HEK293T (cell line): Measurements from ENCODE around the gene RCL1.
"Not testable (repeated sequence)": the region's sequence is repeated elsewhere in the genome, so short reads cannot be mapped to it uniquely, and the experiment has no call there.

Experiments
- CTCF ChIA-PET: fragments of 350-600 bp; formaldehyde crosslinking; extraction: SDS; loops from one replicate; lab custom pipeline; 2021; ENCODE audit warnings: antibody characterized with exemption, inconsistent platforms; lab: Yijun Ruan, JAX
- POLR2A ChIA-PET: fragments of 350-600 bp; formaldehyde crosslinking; extraction: SDS; loops from one replicate; lab custom pipeline; 2020; ENCODE audit warnings: antibody characterized with exemption, inconsistent platforms; lab: Yijun Ruan, JAX
- DNase-seq: peaks from one replicate; pipeline ENCODE4 v3.0.0; 2012; ENCODE audit warnings: mixed read lengths; ENCODE audit errors: extremely low spot score
- ARNT ChIP-seq: fragments of 450-650 bp; IDR thresholded peaks from 2 replicates; pipeline ENCODE4 v1.6.1; 2017; ENCODE audit warnings: mild to moderate bottlenecking
- BHLHE40 ChIP-seq: fragments of 450-650 bp; IDR thresholded peaks from 2 replicates; pipeline ENCODE4 v1.6.1; 2016; ENCODE audit warnings: mild to moderate bottlenecking, moderate library complexity, borderline replicate concordance
- CTBP1 ChIP-seq: fragments of 450-650 bp; IDR thresholded peaks from 2 replicates; pipeline ENCODE4 v1.6.1; 2016; ENCODE audit warnings: borderline replicate concordance
- ELF4 ChIP-seq: fragments of 450-650 bp; IDR thresholded peaks from 2 replicates; pipeline ENCODE4 v1.6.1; 2017; ENCODE audit warnings: antibody characterized with exemption
- FOXA1 ChIP-seq: fragments of 450-650 bp; IDR thresholded peaks from 2 replicates; pipeline ENCODE4 v1.6.1; 2016; ENCODE audit warnings: mild to moderate bottlenecking
- FOXK2 ChIP-seq: fragments of 450-650 bp; IDR thresholded peaks from 2 replicates; pipeline ENCODE4 v1.6.1; 2016; ENCODE audit warnings: mild to moderate bottlenecking
- FOXM1 ChIP-seq: fragments of 450-650 bp; IDR thresholded peaks from 2 replicates; pipeline ENCODE4 v1.6.1; 2017; ENCODE audit warnings: mild to moderate bottlenecking, borderline replicate concordance
- HDGF ChIP-seq: fragments of 450-650 bp; IDR thresholded peaks from 2 replicates; pipeline ENCODE4 v1.6.1; 2017; ENCODE audit warnings: antibody characterized with exemption, borderline replicate concordance
- L3MBTL2 ChIP-seq: fragments of 450-650 bp; conservative IDR thresholded peaks from 2 replicates; pipeline ENCODE4 v1.6.1; 2016; ENCODE audit warnings: mild to moderate bottlenecking
- LEF1 ChIP-seq: fragments of 450-650 bp; IDR thresholded peaks from 2 replicates; pipeline ENCODE4 v1.6.1; 2017; ENCODE audit warnings: mild to moderate bottlenecking, borderline replicate concordance
- NFRKB ChIP-seq: fragments of 450-650 bp; IDR thresholded peaks from 2 replicates; pipeline ENCODE4 v1.6.1; 2016; ENCODE audit warnings: mild to moderate bottlenecking, moderate library complexity
- PKNOX1 ChIP-seq: fragments of 450-650 bp; IDR thresholded peaks from 2 replicates; pipeline ENCODE4 v1.6.1; 2016
- SP1 ChIP-seq: fragments of 450-650 bp; IDR thresholded peaks from 2 replicates; pipeline ENCODE4 v1.6.1; 2017
- SUZ12 ChIP-seq: fragments of 450-650 bp; IDR thresholded peaks from 2 replicates; pipeline ENCODE4 v1.6.1; 2016; ENCODE audit warnings: mild to moderate bottlenecking
- TARDBP ChIP-seq: fragments of 450-650 bp; IDR thresholded peaks from 2 replicates; pipeline ENCODE4 v1.6.1; 2016
- ZNF384 ChIP-seq: fragments of 450-650 bp; IDR thresholded peaks from 2 replicates; pipeline ENCODE4 v1.6.1; 2016

Gene RCL1

DNA sequence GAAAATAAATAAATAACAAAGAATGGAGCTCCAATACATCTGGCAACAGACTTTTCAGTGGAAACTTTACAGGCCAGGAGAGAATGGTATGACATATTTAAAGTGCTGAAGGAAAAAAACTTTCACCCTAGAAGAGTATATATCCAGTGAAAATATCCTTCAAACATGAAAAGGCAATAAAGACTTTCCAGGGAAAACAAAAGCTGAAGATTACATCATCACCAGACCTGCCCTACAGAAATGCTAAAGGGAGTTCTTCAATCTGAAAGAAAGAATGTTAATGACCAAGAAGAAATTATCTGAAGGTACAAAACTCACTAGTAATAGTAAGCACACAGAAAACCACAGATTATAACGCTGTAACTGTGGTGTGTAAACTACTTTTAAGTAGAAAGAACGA, 8.3 kb upstream of the RCL1 start:
- ChIA-PET POLR2A (interaction anchor here (2.0 kb wide), 1 partner anchor 8 kb away, joined by 9 read pairs; the partner anchor contains the start of gene RCL1), CTCF (no interaction called here)
- DNase-seq: no peak
- TF ChIP-seq HDGF (no peak), SUZ12 (no peak), PKNOX1 (no peak), CTBP1 (no peak), FOXM1 (no peak), BHLHE40 (no peak), ELF4 (no peak), FOXK2 (no peak)

DNA sequence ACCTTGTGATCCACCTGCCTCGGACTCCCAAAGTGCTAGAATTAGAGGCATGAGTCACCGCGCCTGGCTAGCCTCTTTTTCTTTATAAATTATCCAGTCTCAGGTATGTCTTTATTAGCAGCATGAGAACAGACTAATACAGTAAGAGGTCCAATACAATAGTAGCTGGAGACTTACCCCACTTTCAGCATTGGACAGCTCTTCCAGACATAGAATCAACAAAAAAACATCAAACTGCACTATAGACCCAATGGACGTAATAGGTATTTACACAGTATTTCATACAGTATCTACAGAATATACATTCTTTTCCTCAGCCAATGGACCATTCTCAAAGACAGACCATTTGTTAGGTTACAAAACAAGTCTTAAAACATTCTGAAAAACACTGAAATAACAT, 6.1 kb upstream of the RCL1 start:
- POLR2A ChIA-PET: no interaction called here
- CTCF ChIA-PET: no interaction called here

GRCh38 chr9:4787876-4788275, 4.9 kb upstream of the RCL1 start:
- DNase-seq: no peak
- ChIA-PET CTCF (no interaction called here), POLR2A (no interaction called here)
- TF ChIP-seq PKNOX1 (no peak), BHLHE40 (no peak), LEF1 (no peak), FOXA1 (no peak), ARNT (no peak)

More for the DNA sequence above, 6.1 kb upstream of the RCL1 start:
- DNase-seq: no peak
- TF ChIP-seq HDGF (no peak), ZNF384 (no peak), L3MBTL2 (no peak), BHLHE40 (no peak)

DNA sequence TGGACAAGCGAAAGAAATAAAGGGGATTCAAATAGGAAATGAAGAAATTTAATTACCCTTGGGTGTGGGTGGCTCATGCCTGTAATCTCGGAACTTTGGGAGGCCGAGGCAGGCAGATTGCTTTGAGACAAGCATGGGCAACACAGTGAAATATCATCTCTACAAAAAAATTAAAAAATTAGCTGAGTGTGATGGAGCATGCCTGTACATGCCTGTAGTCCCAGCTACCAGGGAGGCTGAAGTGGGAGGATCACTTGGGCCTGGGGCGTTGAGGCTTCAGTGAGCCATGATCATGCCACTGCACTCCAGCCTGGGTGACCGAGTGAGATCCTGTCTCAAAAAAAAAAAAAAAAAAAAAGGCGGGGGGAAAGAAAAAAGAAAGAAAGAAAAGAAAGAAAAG, 4.0 kb upstream of the RCL1 start:
- CTCF ChIA-PET: no interaction called here
- DNase-seq: no peak
- TF ChIP-seq LEF1: no peak
- TF ChIP-seq FOXM1: no peak
- TF ChIP-seq CTBP1: no peak
- POLR2A ChIA-PET: no interaction called here

DNA sequence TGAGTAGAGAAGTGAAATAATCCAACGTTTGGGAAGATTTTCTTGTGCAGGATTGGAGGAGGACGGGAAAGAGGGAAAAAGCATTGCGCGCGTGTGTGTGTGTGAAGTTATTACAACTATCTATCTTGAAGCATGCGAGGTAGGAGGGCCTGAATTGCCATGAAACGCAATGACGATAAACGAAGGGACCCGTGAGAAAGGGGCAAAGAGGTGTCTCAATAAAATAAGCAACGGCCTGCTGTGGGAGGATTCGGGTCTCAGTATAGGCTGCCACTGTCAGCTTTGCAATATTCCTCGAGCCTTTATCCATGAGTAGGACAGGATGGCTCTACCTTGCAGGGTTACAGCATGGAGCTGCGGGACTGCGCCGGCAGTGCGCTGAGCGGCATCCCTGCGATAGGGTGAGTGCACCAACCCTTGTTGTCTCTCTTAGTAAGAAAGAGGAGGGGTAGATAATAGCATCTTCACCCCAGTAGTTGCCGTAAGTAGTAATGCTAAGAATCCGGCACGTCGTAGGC, 631 bp upstream of the RCL1 start:
- ChIA-PET CTCF (interaction anchor here (2.0 kb wide), 1 partner anchor 33 kb away, joined by 10 read pairs; no protein-coding TSS in a partner anchor), POLR2A (interaction anchor here (0.9 to 1.9 kb wide), 2 partner anchors 8 to 36 kb away, joined by 3 to 9 read pairs; no protein-coding TSS in a partner anchor)
- peak; percentile 67 for TF ChIP-seq L3MBTL2
- no peak for TF ChIP-seq LEF1
- TF ChIP-seq FOXM1: no peak
- no peak for TF ChIP-seq CTBP1
- TF ChIP-seq NFRKB: no peak
- no peak for TF ChIP-seq ELF4
- DNase-seq: peak; percentile 17

DNA sequence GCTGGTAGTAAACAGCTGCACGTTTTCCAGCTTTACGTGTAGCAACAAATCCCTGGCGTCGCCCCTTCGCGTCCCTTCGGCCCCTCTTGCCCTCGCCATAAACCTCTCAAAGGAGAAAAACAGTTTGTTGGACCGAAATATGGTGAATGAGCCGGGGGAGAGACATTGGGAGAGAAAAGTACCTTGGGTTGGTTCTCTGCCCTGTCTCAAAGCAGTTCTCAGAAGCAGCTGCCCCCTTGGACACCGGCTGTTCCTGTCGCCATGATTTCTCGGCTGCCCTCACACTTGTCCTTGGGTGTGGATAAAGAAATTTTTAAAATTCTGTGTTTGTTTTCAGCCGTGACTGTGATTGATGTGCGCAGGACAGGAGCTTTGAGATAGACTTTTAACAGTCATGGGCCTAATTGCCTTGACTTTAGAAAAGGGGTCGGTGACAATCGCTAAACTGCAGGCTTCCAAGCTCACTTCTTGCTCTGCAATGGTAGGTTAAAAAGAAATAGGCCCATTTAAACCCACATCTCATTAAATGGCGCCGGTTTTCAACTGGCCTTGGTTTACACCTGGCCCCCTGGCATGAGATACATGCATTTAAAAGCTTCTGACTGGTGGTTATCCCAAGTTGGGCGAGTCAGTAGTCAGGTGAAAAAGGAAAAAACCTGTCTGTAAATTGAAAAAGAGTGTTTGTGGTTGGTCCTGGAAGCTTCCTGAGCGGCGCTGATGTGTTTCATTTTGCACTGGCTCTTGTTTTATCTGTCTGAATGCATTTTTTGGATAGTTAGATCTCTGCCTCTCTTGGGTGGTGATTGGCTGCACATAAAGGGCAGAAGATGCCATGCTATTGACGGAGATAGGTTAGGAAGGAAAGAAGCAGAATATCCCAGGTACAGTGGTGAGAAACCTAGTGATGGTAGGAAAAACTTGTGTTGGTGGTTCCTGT, 983 bp downstream of the RCL1 start:
- DNase-seq: no peak
- no peak for TF ChIP-seq L3MBTL2
- peak; percentile 53 for TF ChIP-seq PKNOX1
- CTCF ChIA-PET: interaction anchor here (2.0 kb wide), 1 partner anchor 34 kb away, joined by 10 read pairs; no protein-coding TSS in a partner anchor
- POLR2A ChIA-PET: interaction anchor here (1.9 kb wide), 1 partner anchor 10 kb away, joined by 9 read pairs; no protein-coding TSS in a partner anchor

DNA sequence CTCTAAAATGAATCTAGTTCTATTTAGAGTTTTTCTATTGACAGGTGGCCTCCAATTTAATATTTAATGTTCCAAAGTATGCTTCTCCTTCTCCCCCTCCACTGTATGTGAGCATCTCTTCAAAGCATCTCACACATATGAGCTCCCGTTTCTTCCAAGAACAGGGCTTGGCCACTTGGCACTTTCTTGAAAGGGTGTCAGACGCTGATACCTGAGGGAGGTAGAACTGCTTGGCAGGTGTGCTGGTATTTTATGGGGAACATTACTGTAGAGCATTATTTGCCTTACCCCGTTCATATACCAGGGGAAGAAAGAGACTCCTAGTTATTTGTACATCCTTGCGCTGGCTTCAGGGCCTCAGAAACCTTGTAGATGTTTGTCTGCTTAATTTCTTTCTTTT, 1.9 kb downstream of the RCL1 start:
- TF ChIP-seq FOXM1 (no peak), HDGF (no peak), BHLHE40 (no peak), ARNT (no peak), ELF4 (no peak), FOXK2 (no peak), FOXA1 (no peak), L3MBTL2 (no peak), PKNOX1 (no peak), TARDBP (no peak), SP1 (no peak), NFRKB (no peak), LEF1 (no peak), SUZ12 (no peak), CTBP1 (no peak), ZNF384 (no peak)
- POLR2A ChIA-PET: interaction anchor here (0.6 kb wide), 1 partner anchor 25 kb away, joined by 3 read pairs; no protein-coding TSS in a partner anchor
- CTCF ChIA-PET: no interaction called here
- DNase-seq: no peak

- POLR2A ChIA-PET: interaction anchor here (0.6 kb wide), 1 partner anchor 25 kb away, joined by 3 read pairs; no protein-coding TSS in a partner anchor
- CTCF ChIA-PET, DNase-seq: not testable (repeated sequence)
Measured at GRCh38 chr9:4795108-4795507, 2.4 kb downstream of the RCL1 start.
